K562 (cell line): Measurements from ENCODE around the gene GOLGA8B. TPM values are rescaled to one million over a fixed set of nuclear protein-coding genes. Genes with fewer than 3 reads are reported as not detected.
A peak's percentile ranks its signal among the peaks of the same experiment; 100 is the strongest.

Experiments
- ARNT ChIP-seq, 2 experiments: fragments of 450-650 bp; IDR thresholded peaks; 2 replicates each; pipeline ENCODE4 v1.6.1; 2016; ENCODE audit warnings: mild to moderate bottlenecking in 1 of 2
- CBFA2T3 ChIP-seq: fragments of 450-650 bp; IDR thresholded peaks from 2 replicates; pipeline ENCODE4 v1.6.1; 2017
- GABPA ChIP-seq: fragments of 200-800 bp; sonication (Bioruptor generic); conservative IDR thresholded peaks from 2 replicates; pipeline ENCODE4 v1.6.1; 2016; ENCODE audit warnings: low read depth, missing genetic modification characterization, missing compliant biosample characterization
- KAT7 ChIP-seq: sonication (generic); formaldehyde crosslinking; IDR thresholded peaks from 2 replicates; pipeline ENCODE4 v1.8.0; 2022; ENCODE audit warnings: missing genetic modification reagents, mild to moderate bottlenecking, borderline replicate concordance
- NFXL1 ChIP-seq: fragments of 450-650 bp; formaldehyde crosslinking; IDR thresholded peaks from 2 replicates; pipeline ENCODE4 v1.4.0; 2021; ENCODE audit warnings: mild to moderate bottlenecking
- POLR3A ChIP-seq: IDR thresholded peaks from 2 replicates; pipeline ENCODE4 v1.6.1; 2011; ENCODE audit warnings: borderline replicate concordance, mild to moderate bottlenecking, moderate library complexity; ENCODE audit not compliant: insufficient read length, insufficient read depth; ENCODE audit errors: extremely low read depth
- POLR3G ChIP-seq: IDR thresholded peaks from 2 replicates; pipeline ENCODE4 v1.6.1; 2011; ENCODE audit not compliant: insufficient read length, insufficient replicate concordance; ENCODE audit errors: extremely low read depth
- PRDM10 ChIP-seq: fragments of 450-650 bp; IDR thresholded peaks from 2 replicates; pipeline ENCODE4 v1.6.1; 2018; ENCODE audit not compliant: partially characterized antibody
- RBM15 ChIP-seq: fragments of 200-400 bp; formaldehyde crosslinking; IDR thresholded peaks from 2 replicates; pipeline ENCODE4 v1.6.1; 2018; ENCODE audit warnings: mild to moderate bottlenecking, low read length, moderate library complexity; ENCODE audit not compliant: insufficient read depth
- RBM22 ChIP-seq: fragments of 200-400 bp; formaldehyde crosslinking; IDR thresholded peaks from 2 replicates; pipeline ENCODE4 v1.6.1; 2018; ENCODE audit warnings: low read length, low read depth; ENCODE audit not compliant: poor library complexity, severe bottlenecking
- SREBF2 ChIP-seq: sonication (generic); formaldehyde crosslinking; IDR thresholded peaks from 2 replicates; pipeline ENCODE4 v1.4.0; 2020; ENCODE audit warnings: mild to moderate bottlenecking, missing genetic modification reagents
- TEAD4 ChIP-seq, 2 experiments: sonication (generic) in 1 of 2; formaldehyde crosslinking in 1 of 2; IDR thresholded peaks; 2 replicates each; pipeline versions ENCODE4 v1.6.1 to v1.8.0; 2012 to 2022; ENCODE audit warnings: borderline replicate concordance in 1 of 2, inconsistent platforms in 1 of 2, low read length in 1 of 2, mild to moderate bottlenecking in 1 of 2, missing genetic modification reagents in 1 of 2
- TGIF2 ChIP-seq: sonication (generic); formaldehyde crosslinking; IDR thresholded peaks from 2 replicates; pipeline ENCODE4 v1.8.1; 2022; ENCODE audit warnings: mild to moderate bottlenecking, missing genetic modification reagents, moderate library complexity
- TOE1 ChIP-seq, 2 experiments: fragments of 450-650 bp in 1 of 2; sonication (generic) in 1 of 2; formaldehyde crosslinking in 1 of 2; IDR thresholded peaks; 2 replicates each; pipeline versions ENCODE4 v1.7.1 to v1.8.0; 2016 to 2022; ENCODE audit warnings: borderline replicate concordance in 2 of 2, mild to moderate bottlenecking in 2 of 2, antibody characterized with exemption in 1 of 2, inconsistent platforms in 1 of 2, low read depth in 1 of 2, missing genetic modification reagents in 1 of 2, moderate library complexity in 1 of 2
- ZNF124 ChIP-seq: sonication (generic); formaldehyde crosslinking; IDR thresholded peaks from 2 replicates; pipeline ENCODE4 v1.8.1; 2022; ENCODE audit warnings: missing genetic modification reagents
- ZNF324 ChIP-seq: fragments of 250-450 bp; sonication (Bioruptor Pico); IDR thresholded peaks from 2 replicates; pipeline ENCODE4 v1.4.0; 2020; ENCODE audit warnings: mild to moderate bottlenecking
- polyA plus RNA-seq, 8 experiments: library from polyadenylated mRNA; depleted of rRNA in 4 of 8; stranded (reverse) in 5 of 8; unstranded in 3 of 8; fragments of >200 nt; fragmentation: Nextera tagmentation in 2 of 8; fragmentation: Illumina TruSeq in 1 of 8; extraction: Ambion mirVana in 2 of 8; extraction: Trizol in 1 of 8; gene quantifications; 2 replicates each; pipeline versions ENCODE4 v1.2.1 to v1.2.3, GENCODE V29; 2011 to 2014; ENCODE audit warnings: inconsistent platforms in 1 of 8, missing spikeins in 1 of 8
- total RNA-seq, 7 experiments: library from RNA; depleted of rRNA in 6 of 7; stranded (reverse); fragments of >200 nt in 6 of 7; fragmentation: Illumina TruSeq in 2 of 7; extraction: Trizol in 2 of 7; gene quantifications; 2 replicates each; pipeline versions ENCODE4 v1.2.1 to v1.2.3, GENCODE V29; 2011 to 2021; ENCODE audit warnings: low replicate concordance in 1 of 7
- TF ChIP-seq, protein P1 (sequence below): fragments of 250-450 bp; sonication (Bioruptor Pico); IDR thresholded peaks from 2 replicates; pipeline ENCODE4 v1.4.0; 2020; ENCODE audit warnings: mild to moderate bottlenecking

Gene GOLGA8B
- total and polyA plus RNA-seq, 9 of the 15 experiments (the other 6 are each of a cell fraction or from before 2014, with no cell fraction given) = 7.9 to 236 (median 54.1) TPM

DNA sequence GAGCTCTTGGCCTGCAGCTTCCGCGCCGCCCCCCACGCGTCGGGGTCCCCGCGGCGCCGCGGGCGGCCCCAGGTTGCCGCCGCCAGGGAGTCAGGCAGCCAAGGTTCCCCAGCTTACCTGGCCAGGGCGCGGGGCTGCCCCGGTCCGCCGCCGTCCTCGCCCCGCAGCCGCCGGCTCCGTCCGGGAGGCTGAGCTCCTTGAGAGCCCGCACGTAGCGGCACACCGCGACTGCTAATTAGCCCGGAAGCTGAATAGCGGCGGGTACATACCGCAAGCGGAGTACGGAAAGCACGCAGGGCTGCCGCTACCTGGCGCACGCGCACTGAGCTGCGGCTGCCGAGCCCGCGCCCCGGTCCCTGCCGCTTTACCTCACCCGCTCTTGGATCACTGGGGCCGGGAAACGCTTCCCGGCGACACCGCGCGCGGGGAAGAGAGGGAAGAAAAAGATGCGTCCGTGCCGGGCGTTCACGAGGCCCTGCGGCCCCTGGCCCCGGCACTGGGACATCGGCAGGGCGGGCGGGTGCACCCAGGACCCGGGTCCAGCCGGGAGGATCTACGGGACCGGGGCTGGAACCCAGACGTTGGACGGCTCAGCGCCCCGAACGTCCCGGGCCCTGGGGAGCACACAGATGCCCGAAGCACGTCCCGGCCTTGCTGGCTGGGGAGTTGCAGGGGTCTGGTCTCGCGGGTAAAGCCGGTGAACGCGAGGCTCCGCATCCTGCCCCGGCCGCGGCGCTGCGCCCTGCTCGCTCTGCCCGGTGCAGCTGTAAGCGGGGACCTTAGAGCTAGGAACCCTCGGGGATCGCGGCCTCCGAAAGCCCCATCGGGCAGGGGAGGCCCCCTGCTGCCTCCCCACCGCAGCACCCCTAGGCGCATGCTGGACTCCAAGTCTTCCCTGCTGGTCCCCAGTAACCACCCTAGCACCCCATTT, at the start of gene GOLGA8B (continued):
- TF ChIP-seq, protein P1, sequence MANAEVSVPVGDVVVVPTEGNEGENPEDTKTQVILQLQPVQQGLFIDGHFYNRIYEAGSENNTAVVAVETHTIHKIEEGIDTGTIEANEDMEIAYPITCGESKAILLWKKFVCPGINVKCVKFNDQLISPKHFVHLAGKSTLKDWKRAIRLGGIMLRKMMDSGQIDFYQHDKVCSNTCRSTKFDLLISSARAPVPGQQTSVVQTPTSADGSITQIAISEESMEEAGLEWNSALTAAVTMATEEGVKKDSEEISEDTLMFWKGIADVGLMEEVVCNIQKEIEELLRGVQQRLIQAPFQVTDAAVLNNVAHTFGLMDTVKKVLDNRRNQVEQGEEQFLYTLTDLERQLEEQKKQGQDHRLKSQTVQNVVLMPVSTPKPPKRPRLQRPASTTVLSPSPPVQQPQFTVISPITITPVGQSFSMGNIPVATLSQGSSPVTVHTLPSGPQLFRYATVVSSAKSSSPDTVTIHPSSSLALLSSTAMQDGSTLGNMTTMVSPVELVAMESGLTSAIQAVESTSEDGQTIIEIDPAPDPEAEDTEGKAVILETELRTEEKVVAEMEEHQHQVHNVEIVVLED (CRISPR knock-in tag) = peak; percentile 18; the same call in 1 of the 2 replicates
- no peak; the same call in 1 of the 2 replicates for TF ChIP-seq TOE1 (IDR thresholded peaks at IDR 0.05; ENCODE audit: borderline replicate concordance)
- TF ChIP-seq TOE1 (CRISPR knock-in tag; IDR thresholded peaks at IDR 0.05; ENCODE audit: borderline replicate concordance, low read depth) = no peak
- no peak for TF ChIP-seq ZNF324 (CRISPR knock-in tag)
- no peak for TF ChIP-seq RBM22
- TF ChIP-seq PRDM10 = no peak
- TF ChIP-seq CBFA2T3 = no peak
- TF ChIP-seq TGIF2 (CRISPR knock-in tag) = no peak
- no peak for TF ChIP-seq TEAD4 (IDR thresholded peaks at IDR 0.05; ENCODE audit: low read length)
- no peak for TF ChIP-seq TEAD4 (CRISPR knock-in tag; IDR thresholded peaks at IDR 0.05; ENCODE audit: borderline replicate concordance)
- TF ChIP-seq GABPA = peak; percentile 35; the same call in 1 of the 2 replicates
- no peak for TF ChIP-seq SREBF2 (CRISPR knock-in tag)
- TF ChIP-seq NFXL1 = no peak
- peak; percentile 93; the same call in 1 of the 2 replicates for TF ChIP-seq KAT7 (CRISPR knock-in tag)
- TF ChIP-seq RBM15 = no peak
- TF ChIP-seq ARNT (IDR thresholded peaks at IDR 0.05) = no peak
- no peak for TF ChIP-seq ZNF124 (CRISPR knock-in tag)
- TF ChIP-seq POLR3A = no peak
- TF ChIP-seq POLR3G = no peak
